NCI-H1048 (cell line): ENCODE measurements around the gene LCE5A.
"Not testable (repeated sequence)": the region's sequence is repeated elsewhere in the genome, so short reads cannot be mapped to it uniquely, and the experiment has no call there.

Source experiments
- DNase-seq: peaks from one replicate; lab custom pipeline; 2025; lab: John Stamatoyannopoulos, UW

LCE5A gene

DNA sequence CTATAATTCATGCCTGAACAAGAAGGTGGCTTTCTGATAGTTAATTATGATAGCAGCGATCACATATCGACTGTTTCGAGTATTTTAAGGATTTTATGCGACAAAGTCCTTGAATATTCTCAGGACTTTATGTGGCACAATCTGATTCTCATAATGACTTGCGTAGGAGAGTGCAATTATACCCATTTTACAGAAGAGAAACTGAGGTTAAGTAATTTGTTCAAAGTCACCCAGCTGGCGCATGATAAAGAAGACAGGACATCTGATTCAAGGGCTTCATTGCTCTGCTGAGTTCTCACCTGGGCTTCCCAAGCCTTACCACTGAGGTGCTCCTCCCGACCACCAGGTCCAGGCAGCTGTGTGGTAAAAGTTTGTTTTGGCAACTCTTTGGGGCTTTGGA, 5.5 kb downstream of the LCE5A start:
- DNase-seq, result no peak

DNA sequence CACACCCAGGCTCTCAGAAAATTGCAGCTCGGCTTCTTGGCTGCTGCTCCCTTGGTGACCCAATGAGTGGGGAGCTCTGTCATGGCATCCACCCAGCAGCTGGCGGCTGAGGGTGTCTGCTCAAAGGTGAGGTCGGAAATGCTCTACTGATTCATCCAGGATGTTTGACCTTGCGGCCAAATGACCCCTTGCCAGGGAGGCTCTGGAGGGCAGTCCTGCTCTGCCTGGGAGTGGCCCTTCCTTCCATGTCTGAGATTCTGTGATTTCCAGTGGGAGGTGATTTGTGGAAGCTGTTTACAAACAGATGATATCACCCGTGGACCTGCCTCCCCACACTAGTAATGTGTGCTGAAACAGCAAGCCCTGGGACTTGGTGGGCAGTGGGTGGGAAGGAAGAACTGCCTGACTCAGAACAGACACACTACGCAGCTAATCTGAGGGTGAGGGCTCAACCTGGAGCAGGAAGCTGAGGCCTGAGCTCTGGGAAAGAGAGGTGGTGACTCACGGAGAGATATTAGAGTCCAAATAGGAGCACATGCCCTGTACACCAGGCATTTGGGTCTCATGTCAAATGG, 6.7 kb downstream of the LCE5A start:
- no peak for DNase-seq

DNA sequence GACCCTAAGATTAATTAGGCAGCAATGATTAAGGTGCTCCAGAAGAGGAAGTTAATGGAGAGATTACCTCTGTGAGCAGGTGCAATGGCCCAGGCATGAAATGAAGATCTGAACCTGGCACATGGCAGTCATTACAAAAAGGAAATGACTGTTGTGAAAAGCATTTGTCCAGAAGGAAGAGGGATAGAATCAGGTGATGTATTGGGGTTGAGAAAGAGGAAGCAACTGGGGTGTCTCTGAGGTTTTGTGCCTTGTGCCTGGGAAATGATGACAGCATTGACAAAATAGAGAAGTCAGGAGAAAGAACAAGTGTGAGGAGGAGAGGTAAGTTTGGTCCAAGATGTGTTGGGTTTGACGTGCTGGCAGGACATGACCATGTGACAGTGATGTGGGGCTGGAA, 9.2 kb downstream of the LCE5A start:
- DNase-seq, result no peak

DNA sequence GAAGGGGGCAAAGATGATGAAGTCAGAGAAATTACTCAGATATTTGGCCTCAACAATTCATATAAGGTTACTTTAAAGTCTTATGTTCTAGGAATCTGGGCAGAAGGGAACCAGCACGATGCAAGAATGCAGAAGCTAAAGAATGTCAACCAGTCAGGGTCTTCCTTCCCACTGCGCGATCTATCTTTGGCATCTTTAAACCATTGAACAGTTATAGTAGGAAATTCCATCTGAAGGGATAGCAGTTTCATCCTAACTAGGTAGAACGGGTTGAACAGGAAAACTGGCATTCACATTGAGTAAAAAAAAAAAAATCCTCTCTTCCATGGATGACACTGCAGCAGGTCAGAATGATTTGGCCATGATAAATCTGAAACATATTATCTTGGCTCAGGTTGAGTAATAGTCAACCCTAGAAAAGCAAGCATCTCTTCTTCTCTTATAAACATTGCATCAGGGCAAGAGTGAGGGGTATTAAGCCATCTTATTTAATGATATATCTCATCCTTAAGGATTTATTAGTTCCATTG, 10.0 kb downstream of the LCE5A start:
- DNase-seq, result no peak

DNA sequence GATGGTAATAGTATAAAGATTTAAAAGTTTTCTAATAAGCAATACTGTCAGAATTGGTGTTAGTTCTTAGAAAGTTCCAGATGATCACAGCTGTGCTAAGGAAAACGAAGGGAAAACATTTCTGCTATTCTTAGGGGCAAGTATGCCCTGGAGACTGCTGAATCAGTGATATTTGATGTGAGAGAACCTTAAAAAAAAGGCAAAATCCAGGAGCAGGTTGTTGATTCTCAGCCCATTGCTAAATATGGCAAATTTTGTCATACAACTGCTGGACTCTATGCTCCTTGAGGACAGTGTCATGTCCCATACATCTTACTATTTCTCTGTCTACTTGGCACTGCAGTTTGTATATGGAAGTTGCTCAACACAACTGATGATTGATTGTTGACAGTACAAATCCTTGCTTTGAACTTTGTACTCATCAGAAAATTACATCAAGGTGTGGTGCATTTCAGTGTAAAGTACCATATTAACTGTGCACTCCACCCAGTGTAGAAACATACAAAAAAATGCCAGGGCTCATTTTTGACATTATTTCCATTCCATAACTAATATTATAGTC, 14.6 kb downstream of the LCE5A start:
- no peak for DNase-seq

DNA sequence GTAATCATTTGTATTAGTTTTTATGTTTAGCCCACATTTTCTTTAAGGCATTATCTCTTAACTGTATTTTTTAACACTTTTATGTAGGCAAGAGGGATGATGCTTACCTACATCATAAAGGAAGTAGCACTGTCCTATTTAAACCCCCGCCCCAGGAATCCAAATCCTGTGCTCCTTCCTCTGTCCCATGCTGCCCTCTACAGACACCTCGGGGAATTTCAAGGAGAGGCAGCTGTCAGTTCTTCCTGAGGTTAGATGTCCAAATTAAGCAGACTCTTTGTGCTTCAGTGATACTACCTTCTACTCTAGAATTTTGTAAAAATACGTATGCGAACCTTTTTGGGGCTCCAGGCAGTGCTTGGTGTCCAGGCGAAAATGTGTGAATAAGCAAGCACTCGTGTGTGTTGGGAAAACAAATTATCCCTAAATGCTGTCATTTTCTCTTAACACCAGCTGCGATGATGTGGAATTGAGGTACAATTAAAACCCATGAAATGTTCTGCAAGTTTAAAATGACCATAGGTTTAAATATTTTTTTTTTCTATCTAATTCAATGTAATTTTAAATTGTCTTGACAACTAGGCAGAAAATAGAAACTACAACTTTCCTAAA, 22.8 kb downstream of the LCE5A start:
- peak; percentile 25 for DNase-seq

DNA sequence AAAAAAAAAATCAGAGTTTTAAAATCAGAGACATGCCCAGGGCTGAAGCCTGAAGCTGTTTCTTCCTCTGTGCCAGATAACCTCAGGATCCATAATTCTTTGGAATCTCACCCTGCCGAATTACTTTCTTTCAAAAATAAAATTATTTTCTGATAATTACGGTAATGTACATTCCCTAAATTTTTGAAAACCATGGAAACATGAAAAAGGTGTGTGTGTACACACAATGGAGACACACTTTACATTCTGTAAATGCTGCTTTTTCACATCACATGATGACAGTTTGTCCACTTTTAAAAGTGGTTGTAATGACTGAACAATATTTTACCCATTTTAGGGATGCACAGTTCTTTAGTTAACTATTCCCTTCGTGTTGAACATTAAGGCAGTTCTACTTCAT, 25.2 kb downstream of the LCE5A start:
- no peak for DNase-seq

DNA sequence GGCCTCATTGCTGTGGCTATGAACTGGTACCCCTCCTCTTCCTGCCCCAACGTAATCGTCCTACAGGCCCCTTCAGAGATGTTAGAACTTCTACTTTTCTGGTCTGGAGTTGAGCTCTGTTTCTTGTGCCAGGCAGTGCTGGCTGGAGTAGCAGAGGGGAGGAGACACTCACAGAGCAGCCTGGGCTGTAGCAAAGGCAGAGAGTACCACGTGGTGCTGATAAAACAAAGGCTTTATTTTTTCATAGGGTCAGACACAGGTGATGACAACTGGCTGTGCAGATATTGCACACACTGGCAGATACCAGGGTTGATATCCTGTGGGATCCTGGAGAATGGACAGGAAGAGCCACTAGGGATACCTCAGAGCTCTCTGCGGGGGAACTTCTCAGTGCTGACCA, 26.9 kb downstream of the LCE5A start:
- no peak for DNase-seq

DNA sequence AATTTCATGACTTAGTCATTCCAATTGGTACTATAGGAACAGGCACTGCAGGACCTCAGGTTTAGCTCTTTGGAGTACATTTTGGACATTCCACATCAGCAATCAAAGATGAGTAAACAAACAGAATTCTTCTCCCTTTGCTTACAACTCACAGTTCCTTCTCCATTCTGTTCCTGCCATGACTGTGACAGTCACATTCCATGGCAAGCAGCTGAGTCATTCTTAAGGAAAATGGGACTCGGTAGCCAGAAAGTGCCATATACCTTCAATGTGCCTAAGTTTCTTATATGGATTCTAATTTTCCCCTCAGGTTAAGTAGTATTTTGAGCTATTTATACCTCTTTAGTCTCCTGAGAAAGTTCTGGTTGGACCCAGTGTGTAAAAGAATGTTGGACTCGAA, 29.3 kb downstream of the LCE5A start:
- DNase-seq, result no peak

DNA sequence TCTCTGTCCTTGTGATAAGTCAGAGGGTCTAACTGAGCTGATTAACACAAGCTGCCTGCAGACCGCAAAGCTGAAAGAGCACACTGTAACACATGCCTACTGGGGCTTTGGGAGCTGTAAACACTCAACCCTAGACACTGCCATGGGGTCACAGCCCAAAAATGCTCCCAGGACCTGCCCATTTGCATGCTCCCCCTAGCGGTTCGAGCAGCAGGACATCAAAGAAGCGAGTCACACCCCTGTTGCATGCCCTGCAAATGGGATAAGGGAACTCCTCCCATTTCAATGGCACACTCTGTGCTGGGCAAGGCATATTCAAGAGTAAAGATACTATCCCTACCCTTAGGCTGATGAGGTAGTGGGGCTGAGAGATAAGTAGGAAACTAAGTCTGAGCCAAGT, 33.2 kb downstream of the LCE5A start:
- DNase-seq, result no peak

DNA sequence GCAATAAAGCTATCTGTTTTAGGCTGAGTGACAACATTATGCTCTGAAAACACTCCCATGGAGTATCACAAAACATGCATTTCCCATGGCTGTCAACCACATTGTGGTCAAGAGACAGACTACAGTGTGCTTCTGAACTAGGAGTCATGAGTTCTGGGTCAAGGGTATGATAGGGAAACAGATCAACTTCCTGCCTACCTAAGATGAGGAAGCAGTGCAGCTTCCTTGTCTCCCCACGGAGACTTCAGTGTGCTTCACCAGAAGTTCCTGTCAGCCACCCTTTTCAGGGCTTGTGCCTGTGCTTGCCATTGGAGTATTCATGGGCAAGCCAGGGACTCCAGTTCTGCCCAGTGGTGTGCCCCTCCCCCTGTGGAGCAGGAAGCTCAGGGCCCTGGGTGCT, 36.1 kb downstream of the LCE5A start:
- DNase-seq, result no peak

DNA sequence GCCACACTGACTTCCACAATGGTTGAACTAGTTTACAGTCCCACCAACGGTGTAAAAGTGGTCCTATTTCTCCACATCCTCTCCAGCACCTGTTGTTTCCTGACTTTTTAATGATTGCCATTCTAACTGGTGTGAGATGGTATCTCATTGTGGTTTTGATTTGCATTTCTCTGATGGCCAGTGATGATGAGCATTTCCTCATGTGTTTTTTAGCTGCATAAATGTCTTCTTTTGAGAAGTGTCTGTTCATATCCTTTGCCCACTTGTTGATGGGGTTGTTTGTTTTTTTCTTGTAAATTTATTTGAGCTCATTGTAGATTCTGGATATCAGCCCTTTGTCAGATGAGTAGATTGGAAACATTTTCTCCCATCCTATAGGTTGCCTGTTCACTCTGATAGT, 37.8 kb downstream of the LCE5A start:
- not testable (repeated sequence) for DNase-seq
